RWPE1 (cell line): ENCODE data around the gene SELENON.

ENCODE experiments used
- CTCF ChIA-PET: fragments of 350-600 bp; sonication (Branson Sonifier 250); formaldehyde crosslinking; extraction: SDS; loops from one replicate; lab custom pipeline; 2021; lab: Yijun Ruan, JAX
- POLR2A ChIA-PET: fragments of 400-600 bp; formaldehyde crosslinking; extraction: SDS; loops from one replicate; lab custom pipeline; 2020; ENCODE audit warnings: antibody characterized with exemption; ENCODE audit not compliant: low non-redundant PET; lab: Yijun Ruan, JAX
- DNase-seq: peaks from one replicate; pipeline ENCODE4 v3.0.0; 2012; ENCODE audit warnings: low spot score
- H3K27ac ChIP-seq: fragments of 450-650 bp; 2 replicates; pipeline ENCODE4 v1.5.1; 2017
- CTCF ChIP-seq: fragments of 450-650 bp; conservative IDR thresholded peaks from 2 replicates; pipeline ENCODE4 v1.5.1; 2017; ENCODE audit warnings: low read depth, mild to moderate bottlenecking

SELENON gene

GRCh38 chr1:25757151-25757845 lies 42.7 kb upstream of the SELENON start:
- H3K27ac ChIP-seq = no peak overlapping the region
- POLR2A ChIA-PET = no interaction called here
- CTCF ChIA-PET = no interaction called here
- no peak for TF ChIP-seq CTCF
- DNase-seq = no peak

- DNase-seq = no peak
- ChIA-PET CTCF (no interaction called here), POLR2A (no interaction called here)
- H3K27ac ChIP-seq = no peak overlapping the region
- TF ChIP-seq CTCF = no peak
Measured at GRCh38 chr1:25757846-25758185, 42.2 kb upstream of the SELENON start.

GRCh38 chr1:25758466-25759070 lies 41.4 kb upstream of the SELENON start:
- DNase-seq = no peak
- POLR2A ChIA-PET = no interaction called here
- CTCF ChIA-PET = no interaction called here
- no peak overlapping the region for H3K27ac ChIP-seq
- TF ChIP-seq CTCF = no peak

GRCh38 chr1:25760122-25760719 lies 39.8 kb upstream of the SELENON start:
- DNase-seq = no peak
- ChIA-PET CTCF (no interaction called here), POLR2A (no interaction called here)
- no peak for TF ChIP-seq CTCF
- no peak overlapping the region for H3K27ac ChIP-seq

- no peak overlapping the region for H3K27ac ChIP-seq
- no peak for TF ChIP-seq CTCF
- DNase-seq = no peak
- ChIA-PET CTCF (no interaction called here), POLR2A (no interaction called here)
Measured at GRCh38 chr1:25760871-25761270, 39.1 kb upstream of the SELENON start.

GRCh38 chr1:25763493-25763892 lies 36.5 kb upstream of the SELENON start:
- no peak for DNase-seq
- ChIA-PET CTCF (interaction anchor here (0.6 kb wide), 1 partner anchor 1098 kb away, joined by 3 read pairs; no protein-coding TSS in a partner anchor), POLR2A (no interaction called here)
- H3K27ac ChIP-seq = no peak overlapping the region
- no peak for TF ChIP-seq CTCF
